A673 (cell line): ENCODE results near the gene CMC1. TPM values are rescaled to one million over a fixed set of nuclear protein-coding genes. Genes with fewer than 3 reads are reported as not detected.

ENCODE experiments used
- total RNA-seq: library from RNA; stranded (reverse); gene quantifications from 2 replicates; pipeline ENCODE4 v1.2.3, GENCODE V29; 2021

CMC1 gene
- total RNA-seq, 1 experiment from 2014 or later = 19.3 TPM

Other genes starting within 250 kb of the CMC1 start
- not detected in 2 replicates for gene ZCWPW2, start 107.1 kb downstream of the CMC1 start, total RNA-seq
- gene AZI2, start 107.2 kb downstream of the CMC1 start, total RNA-seq = 86.7 and 106 TPM in 2 replicates